ENCODE data around the gene ANXA8L1.
"Not testable (repeated sequence)": the region's sequence is repeated elsewhere in the genome, so short reads cannot be mapped to it uniquely, and the experiment has no call there.

Gene ANXA8L1

DNA sequence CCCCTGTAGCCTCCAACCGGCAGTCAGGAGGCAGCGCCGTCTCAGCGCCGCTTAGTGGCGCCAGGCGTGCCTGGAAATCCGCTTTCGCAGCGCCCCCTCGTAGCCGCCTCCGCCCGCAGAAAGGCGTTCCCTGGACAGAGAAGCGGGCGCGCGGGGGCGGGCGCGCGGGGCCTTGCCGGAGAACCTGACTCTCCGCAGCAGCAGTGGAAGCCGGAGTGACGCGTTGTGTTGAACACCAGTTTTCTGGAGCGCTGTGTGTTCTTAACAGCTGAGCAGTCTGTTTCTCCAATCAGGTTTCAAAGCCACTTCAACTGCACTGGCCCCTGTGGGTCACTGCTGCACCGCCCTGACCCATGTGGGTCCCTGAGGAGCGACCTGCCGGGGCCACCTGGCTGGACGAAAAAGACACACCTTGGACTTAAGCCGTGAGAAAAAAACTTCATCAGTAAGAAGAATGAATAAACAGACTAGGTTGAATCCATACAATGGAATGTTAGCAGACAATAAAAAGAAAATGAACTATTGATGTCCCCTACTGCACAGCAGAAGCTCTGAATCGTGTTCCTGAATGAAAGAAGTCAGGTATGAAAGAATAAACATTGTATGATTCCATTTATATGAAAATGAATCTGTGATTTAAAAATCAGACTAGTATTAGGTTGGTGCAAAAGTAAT lies 22.8 kb downstream of the ANXA8L1 start:
- not testable (repeated sequence) for DNase-seq

DNA sequence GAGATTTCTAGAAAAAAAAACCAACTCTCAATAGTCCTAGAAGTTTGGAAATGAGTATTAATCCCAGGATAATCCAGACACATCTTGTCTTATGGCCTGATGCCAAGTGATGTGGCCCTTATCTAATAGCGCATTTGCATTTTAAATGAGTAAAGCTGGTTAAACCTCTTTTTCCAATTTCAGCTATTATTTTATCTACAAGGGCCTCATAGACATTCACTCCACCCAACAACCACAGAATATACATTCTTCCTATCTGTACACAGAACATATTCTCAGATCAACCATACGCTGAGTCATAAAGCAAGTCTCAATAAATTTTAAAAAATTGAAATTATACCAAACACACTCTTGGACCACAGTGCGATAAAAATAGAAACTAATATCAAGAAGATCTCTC lies 34.0 kb downstream of the ANXA8L1 start:
- not testable (repeated sequence) for DNase-seq

DNA sequence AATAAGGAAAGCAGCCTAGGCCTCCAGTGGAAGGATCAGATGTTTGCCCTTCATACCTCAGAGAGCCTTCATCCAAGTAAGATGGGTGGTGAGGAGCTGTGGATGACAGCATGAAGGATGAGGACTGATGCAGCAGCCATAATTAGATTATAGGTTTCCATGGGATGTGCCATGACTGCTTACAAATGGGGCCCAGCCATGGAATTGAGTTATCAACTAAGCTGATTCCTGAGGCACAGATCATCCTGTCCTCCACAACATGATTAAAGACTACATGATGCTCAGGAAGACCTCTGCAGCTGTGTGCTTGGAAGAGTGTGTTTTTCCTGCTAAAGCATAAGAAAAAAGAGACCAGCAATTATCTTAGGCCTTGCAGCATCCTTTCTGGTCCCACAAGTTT lies 35.5 kb downstream of the ANXA8L1 start:
- not testable (repeated sequence) for DNase-seq

DNA sequence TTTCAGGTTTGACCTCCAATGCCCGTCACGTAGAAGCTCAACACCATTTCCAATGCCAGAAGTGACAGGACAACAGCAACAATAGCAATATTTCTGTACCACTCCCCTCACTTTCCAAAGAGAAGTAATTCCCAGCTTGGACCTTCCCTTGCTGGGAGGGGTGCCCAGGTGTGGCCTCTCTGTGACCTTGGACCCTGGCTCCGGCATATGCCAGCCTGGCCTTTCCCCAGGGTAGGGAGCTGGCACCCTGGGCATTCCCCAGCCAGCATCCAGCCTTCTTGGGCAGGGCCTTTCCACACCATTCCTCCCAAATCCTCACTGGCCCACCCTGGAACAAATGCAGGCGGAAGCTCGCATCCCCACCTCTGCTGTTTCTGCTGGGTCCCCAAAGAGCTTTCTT lies 37.1 kb downstream of the ANXA8L1 start:
- DNase-seq: not testable (repeated sequence)

DNA sequence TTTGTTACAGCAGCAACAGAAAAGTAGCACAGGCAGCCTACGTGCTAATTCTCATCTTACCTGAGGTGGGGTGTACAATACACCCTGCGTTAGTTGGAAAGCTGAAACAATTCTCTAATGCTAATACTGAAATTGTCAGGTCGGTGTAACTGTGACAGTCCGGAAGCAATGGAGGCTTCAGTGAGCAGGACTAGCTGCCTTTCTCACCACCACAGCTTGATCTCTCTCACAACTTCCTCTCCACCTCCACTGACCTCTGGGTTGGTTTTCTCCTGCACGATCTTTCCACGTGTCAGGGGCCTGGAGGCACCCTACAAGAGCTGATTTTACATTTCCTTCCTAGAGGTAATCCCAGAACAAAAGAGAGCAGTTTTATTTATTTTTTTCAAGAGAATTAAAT lies 39.7 kb downstream of the ANXA8L1 start:
- not testable (repeated sequence) for DNase-seq

DNA sequence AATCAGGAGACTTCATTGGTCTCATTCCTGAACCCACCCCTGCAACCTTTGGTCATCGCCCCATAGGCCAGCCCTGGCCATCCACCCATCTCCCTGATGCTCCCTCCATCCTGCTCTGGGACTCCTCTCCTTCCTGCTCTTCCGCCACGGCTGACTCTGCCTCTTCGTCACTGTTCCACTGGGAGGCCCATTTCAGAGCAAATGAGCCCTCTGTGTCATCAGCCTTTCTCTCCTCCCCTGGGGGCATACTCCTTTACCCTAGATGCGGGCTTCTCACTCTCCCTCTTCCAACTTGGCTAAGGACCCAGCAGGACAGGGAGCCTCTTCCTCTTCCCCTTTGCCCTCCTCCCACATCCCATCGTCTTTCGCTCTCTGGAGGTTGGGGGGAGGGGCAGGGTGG lies 42.7 kb downstream of the ANXA8L1 start:
- DNase-seq: not testable (repeated sequence)

DNA sequence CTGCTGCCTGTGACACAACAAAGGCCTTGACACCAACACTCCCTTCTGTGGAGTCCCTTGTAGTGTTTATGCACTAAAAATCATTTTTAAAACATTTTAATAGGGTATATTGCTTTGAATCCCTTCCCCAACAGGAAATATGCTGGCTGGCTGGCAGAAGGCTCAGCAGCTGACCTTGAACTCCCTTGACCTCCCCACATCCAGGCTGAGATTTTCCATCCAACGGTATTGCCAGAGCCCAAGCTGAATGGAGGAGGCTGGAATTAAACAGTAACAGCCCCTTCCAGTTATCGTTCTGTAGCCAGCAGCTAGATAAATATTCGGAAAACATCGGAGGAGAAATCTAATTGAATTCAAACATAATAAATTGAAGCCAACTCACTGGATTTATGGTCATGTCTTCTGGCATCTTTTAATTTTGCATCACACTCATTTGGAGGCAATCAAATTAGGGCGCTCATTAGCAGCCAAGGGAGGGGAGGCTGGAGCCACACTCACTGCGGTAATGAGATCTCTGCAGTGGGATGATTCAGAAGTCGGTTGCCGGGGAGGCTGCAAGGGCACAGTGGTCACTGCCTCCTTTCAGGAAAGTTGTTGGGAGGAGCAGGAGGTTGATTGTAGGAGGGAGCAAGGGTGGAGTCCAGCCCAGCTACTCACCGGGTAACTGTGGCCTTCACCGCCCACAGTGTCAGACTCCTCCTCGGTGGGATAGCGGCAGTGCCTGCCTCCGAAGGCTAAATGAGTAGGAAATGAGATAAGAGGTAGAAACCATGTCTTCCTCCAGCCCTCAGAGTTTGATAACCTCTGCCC lies 44.2 kb downstream of the ANXA8L1 start:
- not testable (repeated sequence) for DNase-seq

DNA sequence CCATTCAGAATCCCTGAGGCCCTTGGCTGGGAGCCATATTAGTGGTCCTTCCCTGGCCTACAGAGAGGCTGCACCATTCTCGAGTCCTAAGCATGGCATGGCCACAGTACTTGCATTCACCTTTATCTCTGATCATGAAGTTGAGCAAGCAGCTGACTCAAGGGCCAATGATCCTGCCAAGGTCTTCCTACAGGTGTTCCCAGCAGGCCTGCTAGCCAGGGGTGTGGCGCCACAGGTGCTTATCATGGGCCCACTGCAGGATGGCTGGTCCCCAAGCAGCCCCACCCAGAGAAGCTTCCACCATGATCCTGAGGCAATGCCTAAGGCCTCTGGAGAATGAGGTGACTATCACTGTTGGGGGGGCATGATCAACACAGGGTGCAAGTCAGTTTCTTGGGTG lies 48.0 kb downstream of the ANXA8L1 start:
- not testable (repeated sequence) for DNase-seq

DNA sequence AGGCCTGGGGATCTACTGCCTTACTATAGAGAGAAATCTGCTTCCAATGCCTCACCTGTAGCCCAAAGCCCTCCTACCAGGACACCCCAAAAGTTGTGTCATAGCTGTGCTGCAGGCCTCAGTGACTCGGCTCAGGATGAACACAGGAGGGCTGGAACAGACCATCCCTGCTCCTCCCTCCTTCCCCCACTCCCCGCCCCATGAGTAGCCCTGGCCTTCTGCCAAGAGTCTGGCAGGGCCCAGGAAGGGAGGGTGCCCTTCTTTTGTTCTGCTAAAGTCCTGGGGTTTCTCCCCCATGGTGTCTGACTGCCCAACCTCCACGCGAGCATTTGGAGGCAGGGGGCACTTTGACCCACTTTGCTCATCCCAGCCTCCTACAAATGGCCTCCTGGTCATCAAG lies 65.4 kb downstream of the ANXA8L1 start:
- not testable (repeated sequence) for DNase-seq

All from NCI-H1105 treated with DMSO at 0.1 percent for 48 hours (cell line).